ENCODE data around the gene CDH24.

Gene CDH24

GRCh38 chr14:22997676-22998323 lies 59.5 kb downstream of the CDH24 start:
- Histone ChIP-seq H3K9ac (ENCODE audit: low read depth, low read length) (no peak overlapping the region), H3K9me3 (ENCODE audit: control insufficient read depth, insufficient read depth, low read length) (no peaks in the 10 kb centered on the region), H3K4me3 (ENCODE audit: low read depth, low read length) (no peak overlapping the region), H3K27ac (ENCODE audit: low read depth, low read length) (no peak overlapping the region), H3K36me3 (ENCODE audit: control insufficient read depth, insufficient read depth, low read length) (no peaks in the 10 kb centered on the region), H3K4me1 (ENCODE audit: control insufficient read depth, insufficient read depth, low read length) (no peaks in the 10 kb centered on the region), H3K27me3 (ENCODE audit: control insufficient read depth, insufficient read depth, low read length) (no peaks in the 10 kb centered on the region)

All from HUES48 (cell line).